HG03565 (cell line): Measurements from ENCODE around the gene MYF5.

ENCODE experiments used
- ATAC-seq: cut with Tn5 transposase; IDR thresholded peaks from one replicate; pipeline ENCODE4 v1.9.1; 2021; ENCODE audit warnings: mild to moderate bottlenecking, moderate library complexity; ENCODE audit not compliant: unreplicated experiment

Gene MYF5

DNA sequence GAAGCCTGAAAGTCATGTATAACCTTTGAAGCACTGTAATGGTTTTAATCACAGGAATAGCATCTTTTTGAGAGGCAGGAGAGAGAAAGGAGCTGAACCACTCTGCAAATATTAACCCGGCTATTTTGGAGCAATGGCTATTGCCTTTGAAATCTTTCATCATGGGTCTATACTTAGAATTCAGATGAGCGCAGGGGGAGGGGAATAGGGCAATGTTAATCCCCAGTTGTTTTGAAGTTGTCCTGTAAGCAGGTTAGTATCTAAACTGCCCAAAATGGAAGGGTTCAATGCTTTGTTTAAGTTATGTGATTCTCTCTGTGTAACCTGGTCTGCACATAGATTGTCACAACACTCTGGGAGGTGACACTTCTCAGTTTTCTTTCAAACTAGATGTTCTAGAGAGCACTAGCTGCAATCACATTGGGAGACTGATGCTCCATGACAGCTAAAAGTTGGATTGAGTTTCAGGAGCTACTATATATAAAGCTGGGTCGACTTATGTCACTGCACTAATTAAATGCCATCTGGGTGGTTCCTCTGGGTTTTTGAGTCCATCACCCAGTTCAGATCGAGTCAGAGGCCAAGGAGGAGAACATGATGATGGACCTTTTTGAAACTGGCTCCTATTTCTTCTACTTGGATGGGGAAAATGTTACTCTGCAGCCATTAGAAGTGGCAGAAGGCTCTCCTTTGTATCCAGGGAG lies 9.4 kb upstream of the MYF5 start, which contains the start of gene MYF6:
TSS of gene MYF6 (plus strand) at position 509 of the 704 bp plus-strand sequence. CDS start at position 595, 86 bp downstream.
- ATAC-seq: no peak

- ATAC-seq: no peak
These were observed 8.9 kb upstream of the MYF5 start for GRCh38 chr12:80707830-80708258.

GRCh38 chr12:80708259-80708974 lies 8.3 kb upstream of the MYF5 start:
- ATAC-seq: no peak

DNA sequence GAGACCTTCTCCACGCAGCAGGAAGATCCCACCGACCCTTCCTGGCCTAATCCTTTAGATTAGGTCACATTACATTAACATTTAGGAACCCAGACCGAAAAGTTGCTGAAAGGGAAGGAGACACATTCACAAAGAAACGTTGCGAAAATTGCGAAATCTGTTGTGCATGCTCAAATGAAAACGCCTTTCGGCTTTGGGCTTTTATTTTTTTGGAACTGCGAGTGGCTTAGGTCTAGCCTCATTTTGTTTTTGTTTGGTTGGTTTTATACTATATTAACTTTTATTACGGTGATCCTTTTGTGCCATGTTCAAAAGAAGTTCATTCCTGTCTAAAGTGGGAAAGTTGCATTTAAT lies 7.8 kb upstream of the MYF5 start:
- no peak for ATAC-seq

DNA sequence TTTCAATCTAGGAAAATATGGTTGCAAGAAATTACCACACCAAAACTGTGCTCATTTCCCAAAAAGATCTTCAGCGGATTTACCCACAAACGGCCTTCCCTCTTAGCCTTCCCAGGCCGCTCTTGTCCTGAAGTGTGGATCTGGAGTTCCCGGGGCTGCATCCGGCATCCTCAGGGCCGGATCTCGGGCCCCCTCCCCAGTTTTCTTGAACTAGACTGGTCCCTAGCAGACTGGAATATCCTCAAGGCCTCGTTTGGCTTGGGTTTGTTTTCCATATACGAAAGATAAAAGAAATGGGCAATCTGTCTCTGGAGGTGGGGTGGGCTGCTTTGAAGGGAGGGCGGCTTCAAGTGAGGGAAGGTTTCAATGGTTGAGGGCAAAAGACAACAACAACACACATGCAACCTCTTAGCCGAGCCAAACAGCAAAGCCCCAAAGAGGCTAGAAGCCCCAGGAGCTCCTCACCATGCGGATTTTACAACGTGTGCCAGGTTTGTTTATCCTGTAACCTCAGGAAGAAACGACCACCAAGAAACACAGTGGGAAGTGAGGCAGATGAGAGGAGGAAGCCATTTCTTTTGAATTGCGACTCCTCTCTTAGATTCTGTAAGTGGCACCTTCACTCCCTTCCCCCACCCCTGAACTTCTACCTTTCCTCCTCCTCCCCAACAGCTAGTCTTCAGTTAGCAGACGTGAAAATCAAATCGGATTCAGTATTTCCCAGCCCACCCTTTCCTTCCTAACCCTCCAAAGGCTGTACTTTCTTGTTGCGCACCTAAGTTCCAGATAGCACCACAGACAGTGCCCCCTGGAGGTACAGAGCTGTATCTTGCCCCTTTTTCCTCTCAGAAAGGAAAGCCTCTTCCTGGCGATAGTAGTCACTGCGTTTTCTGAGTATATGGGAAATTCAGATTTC lies 6.6 kb upstream of the MYF5 start:
- peak; percentile 57 for ATAC-seq

- peak; percentile 7 for ATAC-seq
These were observed 5.8 kb upstream of the MYF5 start for GRCh38 chr12:80710727-80711449.

DNA sequence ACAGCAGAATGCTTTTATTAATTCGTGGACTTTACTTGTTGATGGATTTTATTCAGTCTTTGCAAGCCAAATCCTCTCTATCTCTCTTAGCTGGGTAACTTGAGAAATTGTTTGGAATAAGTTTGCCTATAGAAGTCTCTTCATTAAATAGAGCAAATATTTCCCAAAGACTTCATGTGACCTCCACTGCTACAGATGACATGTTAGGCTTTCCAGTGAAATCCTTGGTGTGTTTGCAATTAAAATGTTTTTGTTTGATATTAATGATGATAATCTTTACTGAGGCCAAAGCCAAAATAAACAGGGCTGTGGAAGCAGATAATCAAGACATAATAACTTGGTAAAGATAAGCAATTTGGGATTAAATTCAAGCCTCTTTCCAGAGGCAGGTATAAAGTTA lies 4.8 kb upstream of the MYF5 start:
- no peak for ATAC-seq

DNA sequence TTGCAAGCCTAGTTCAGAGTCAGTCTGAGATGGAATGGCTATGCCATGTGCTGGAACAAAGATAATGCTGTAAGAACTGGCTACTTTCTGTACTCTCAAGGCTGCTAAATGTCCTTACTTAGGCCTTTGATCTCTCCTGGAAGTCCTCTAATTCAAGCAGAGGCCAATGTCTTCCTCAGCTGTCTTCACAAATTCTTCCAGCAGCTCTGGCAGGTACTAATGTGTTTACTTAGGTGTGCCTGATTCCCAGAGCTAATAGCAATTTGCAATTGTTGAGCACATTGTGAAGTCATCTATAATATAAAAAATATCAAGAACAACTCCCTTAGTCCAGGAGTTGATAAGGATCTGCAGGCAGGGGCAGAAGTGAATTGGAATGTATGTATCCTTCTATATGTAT lies 3.8 kb upstream of the MYF5 start:
- ATAC-seq: no peak

- ATAC-seq: no peak
These were observed 3.3 kb upstream of the MYF5 start for GRCh38 chr12:80713419-80713818.

DNA sequence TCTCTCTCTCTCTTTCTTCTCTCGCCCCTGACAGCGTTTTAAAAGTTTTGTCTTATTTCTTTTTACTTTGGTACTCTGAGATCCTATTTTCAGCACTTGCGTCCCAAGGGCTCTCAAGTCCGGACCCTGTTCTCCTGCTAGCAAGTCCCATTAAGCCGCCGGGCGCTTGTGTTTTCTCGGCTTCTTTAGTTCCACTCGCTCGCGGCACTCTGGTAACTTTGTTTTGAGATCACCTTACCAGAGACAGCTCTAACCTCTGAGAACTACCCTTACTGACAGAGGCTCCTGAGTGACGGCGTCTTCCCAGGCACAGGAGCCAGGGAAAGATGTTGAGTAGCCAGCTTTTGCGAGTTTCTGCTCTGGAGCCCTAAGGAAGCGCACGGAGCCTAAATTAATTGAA lies 2.7 kb upstream of the MYF5 start:
- no peak for ATAC-seq

DNA sequence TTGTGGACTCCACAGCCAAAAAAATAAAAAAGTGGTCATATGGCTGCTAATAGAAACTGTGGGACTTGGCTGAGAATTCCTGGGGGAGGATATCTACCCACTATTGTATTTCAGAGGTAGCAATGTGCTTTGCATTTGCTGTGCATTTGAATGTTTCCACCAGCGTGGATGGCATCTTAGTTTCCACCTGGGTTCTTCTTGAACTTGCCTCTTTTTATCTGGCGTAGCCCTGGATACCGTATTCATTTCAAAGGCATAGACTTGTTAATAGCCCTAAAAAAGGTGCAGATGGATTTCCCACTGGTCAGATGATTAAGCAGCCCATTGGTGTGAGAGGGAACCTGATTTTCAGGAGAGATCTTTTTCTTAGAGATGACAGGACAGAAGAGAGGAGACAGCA lies 1.9 kb upstream of the MYF5 start:
- no peak for ATAC-seq

- no peak for ATAC-seq
These were observed 931 bp upstream of the MYF5 start for GRCh38 chr12:80715713-80716249.

GRCh38 chr12:80717856-80718255 lies 1.1 kb downstream of the MYF5 start:
- no peak for ATAC-seq

DNA sequence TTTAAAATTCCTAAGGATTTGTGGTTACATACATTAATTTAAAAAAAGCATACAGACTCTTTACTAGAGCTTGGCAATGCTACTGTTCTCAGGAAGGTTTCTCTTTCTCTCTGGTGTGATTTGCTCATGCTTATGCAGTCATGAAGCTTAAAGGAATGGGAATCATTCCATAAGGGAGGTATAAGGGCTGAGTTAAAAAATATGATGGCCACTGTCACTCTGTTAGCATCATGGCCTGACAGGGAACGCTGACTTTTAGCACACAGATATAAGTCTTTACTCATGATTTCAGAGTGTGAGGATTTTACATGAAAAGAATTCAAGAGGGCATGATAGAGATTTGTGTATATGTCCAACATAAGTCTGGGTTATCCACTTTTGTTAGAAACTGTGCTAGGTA lies 3.8 kb downstream of the MYF5 start:
- ATAC-seq: no peak

DNA sequence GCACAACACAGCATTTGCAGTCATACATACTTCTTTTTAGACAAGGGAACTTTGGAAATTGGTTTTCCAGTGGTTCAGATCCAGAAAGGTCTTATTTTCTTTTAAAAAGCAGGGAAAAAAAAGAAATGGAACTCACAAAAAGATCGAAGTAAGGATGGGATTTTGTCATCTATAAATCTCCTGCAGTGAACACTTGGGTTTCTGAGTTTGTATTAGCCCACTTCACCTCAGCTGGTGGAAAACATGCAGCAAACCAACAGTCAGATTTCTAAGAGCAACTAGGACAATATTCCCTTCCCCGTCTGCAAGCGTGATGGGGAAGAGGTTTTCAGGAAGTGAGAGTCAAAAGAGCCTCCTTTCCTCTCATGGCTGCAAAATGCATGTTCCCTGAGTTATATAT lies 4.6 kb downstream of the MYF5 start:
- no peak for ATAC-seq

DNA sequence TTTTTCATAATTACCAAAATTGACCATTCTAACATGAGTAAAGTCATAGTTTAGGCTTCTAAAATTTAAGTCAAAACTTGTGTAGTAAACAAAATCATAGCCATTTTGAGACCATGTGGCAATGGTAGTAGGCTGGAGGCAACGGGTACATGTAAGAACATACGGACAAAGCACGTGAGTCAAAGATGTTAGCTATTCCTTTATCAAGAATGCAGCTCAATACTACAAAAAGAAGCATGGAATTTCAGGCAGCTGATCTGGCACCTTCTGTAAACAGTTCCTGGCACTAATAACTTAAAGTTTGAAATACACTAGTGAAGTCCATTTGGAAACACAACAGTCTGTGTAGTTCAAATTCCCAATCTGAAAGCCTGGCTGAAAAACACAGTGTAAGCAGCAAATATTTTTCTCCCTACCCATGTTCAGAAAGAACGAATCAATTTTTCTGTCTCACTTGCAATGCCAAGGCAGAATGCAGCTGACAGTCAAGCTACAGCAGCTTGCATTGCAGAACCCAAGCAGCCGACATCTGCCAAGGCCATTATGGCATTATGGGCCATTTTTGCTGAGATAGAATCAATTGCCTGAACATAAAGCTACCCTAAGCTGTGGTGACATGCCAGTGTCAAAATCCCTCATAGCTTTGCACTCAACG lies 29.3 kb downstream of the MYF5 start:
- ATAC-seq: no peak

GRCh38 chr12:80747800-80748199 lies 31.1 kb downstream of the MYF5 start:
- no peak for ATAC-seq

- no peak for ATAC-seq
These were observed 32.7 kb downstream of the MYF5 start for GRCh38 chr12:80749456-80749855.

- ATAC-seq: no peak
These were observed 35.8 kb downstream of the MYF5 start for GRCh38 chr12:80752464-80752863.

DNA sequence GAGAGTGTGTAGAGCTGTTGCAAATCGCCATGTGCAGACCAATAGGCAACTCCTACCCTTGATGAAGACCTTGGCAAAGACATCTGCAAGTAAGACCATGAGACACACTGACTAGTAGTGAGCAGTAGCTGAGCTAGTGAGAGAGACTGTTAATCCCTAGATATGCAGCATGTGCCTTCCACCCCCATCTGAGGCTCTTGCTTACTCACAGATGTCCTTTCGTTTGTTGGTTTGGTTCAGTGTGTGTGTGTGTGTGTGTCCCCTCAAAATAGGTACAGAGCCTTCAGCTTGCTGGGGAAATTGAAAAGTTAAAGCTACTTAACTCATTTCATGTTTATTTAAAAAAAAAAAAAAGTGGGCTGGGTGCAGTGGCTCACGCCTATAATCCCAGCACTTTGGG lies 37.6 kb downstream of the MYF5 start:
- ATAC-seq: no peak
